ENCODE measurements around the gene HAGHL. TPM values are rescaled to one million over a fixed set of nuclear protein-coding genes. Genes with fewer than 3 reads are reported as not detected.
A peak's percentile ranks its signal among the peaks of the same experiment; 100 is the strongest.

HAGHL gene
- total RNA-seq, 1 donor from 2014 or later, result 1.0 TPM

DNA sequence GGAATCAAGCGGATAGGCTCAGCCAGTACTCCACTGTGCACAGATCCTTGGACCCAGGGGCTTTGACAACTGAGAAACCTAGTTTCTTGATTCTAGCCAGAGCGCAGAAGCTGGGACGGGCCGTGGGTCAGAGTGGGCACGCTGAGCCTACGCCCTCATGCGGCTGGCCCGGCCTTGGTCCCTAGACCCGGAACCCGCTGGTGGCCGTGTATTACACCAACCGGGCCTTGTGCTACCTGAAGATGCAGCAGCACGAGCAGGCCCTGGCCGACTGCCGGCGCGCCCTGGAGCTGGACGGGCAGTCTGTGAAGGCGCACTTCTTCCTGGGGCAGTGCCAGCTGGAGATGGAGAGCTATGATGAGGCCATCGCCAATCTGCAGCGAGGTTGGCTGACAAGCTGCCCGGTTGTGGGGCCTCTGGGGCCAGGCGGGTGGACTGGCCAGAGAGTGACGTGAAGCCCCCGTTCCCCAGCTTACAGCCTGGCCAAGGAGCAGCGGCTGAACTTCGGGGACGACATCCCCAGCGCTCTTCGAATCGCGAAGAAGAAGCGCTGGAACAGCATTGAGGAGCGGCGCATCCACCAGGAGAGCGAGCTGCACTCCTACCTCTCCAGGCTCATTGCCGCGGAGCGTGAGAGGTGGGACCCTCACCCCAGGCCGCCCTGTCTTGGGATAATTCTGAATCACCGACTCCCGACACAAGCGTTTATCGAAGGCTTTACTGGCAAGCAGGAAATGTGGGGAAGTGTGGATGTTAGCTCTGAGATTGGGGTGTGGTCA, 45.8 kb upstream of the HAGHL start:
- Mint-ChIP-seq H3K27me3 (ENCODE audit: insufficient read depth, low read depth) (peaks cover 8% of the 10 kb centered on the region), H3K9me3 (no peaks in the 10 kb centered on the region), H3K4me3 (peak overlapping the region; percentile 82), H3K27ac (no peak overlapping the region), H3K36me3 (peaks cover 3% of the 10 kb centered on the region), H3K4me1 (peaks cover 25% of the 10 kb centered on the region)
- Histone ChIP-seq H3K27me3 (peaks cover 3% of the 10 kb centered on the region), H3K36me3 (peaks cover 2% of the 10 kb centered on the region), H2AFZ (replicated peaks) (no peak overlapping the region), H3K9me3 (ENCODE audit: low read depth) (no peaks in the 10 kb centered on the region), H3K4me3 (peak overlapping the region; percentile 94), H3K79me2 (ENCODE audit: low read depth) (peaks cover 33% of the 10 kb centered on the region), H3K9ac (peak overlapping the region; percentile 75), H3K27ac (no peak overlapping the region), H4K20me1 (ENCODE audit: low read depth) (peaks cover 34% of the 10 kb centered on the region), H3K4me1 (peaks cover 14% of the 10 kb centered on the region), H3K4me2 (peak overlapping the region; percentile 100), H3F3A (ENCODE audit: low read depth) (peaks cover 60% of the 10 kb centered on the region)
- TF ChIP-seq, protein P1, sequence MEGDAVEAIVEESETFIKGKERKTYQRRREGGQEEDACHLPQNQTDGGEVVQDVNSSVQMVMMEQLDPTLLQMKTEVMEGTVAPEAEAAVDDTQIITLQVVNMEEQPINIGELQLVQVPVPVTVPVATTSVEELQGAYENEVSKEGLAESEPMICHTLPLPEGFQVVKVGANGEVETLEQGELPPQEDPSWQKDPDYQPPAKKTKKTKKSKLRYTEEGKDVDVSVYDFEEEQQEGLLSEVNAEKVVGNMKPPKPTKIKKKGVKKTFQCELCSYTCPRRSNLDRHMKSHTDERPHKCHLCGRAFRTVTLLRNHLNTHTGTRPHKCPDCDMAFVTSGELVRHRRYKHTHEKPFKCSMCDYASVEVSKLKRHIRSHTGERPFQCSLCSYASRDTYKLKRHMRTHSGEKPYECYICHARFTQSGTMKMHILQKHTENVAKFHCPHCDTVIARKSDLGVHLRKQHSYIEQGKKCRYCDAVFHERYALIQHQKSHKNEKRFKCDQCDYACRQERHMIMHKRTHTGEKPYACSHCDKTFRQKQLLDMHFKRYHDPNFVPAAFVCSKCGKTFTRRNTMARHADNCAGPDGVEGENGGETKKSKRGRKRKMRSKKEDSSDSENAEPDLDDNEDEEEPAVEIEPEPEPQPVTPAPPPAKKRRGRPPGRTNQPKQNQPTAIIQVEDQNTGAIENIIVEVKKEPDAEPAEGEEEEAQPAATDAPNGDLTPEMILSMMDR (IDR thresholded peaks at IDR 0.05), result peak; percentile 26
- no peak for TF ChIP-seq EZH2 (IDR thresholded peaks at IDR 0.05)
- peak; percentile 53 for DNase-seq (ENCODE audit: low spot score)

DNA sequence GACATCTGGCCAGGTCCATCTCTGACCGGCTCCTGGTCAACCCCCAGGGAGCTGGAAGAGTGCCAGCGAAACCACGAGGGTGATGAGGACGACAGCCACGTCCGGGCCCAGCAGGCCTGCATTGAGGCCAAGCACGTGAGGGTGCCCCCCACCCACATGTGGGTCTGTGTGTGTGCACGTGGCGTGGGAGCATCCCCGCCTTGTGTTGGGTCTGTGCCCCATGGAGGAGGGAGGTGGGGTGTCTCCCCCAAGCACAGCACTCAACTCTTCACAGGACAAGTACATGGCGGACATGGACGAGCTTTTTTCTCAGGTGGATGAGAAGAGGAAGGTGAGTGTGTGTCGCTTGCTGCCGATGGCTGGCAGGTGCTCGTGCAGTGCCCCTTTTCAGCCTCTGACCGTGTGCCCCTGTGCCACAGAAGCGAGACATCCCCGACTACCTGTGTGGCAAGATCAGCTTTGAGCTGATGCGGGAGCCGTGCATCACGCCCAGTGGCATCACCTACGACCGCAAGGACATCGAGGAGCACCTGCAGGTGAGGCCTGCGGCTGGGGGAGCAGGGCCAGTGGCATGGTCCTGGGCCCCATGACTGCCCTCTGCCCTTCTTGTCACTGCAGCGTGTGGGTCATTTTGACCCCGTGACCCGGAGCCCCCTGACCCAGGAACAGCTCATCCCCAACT, 45.0 kb upstream of the HAGHL start:
- Histone ChIP-seq H3K4me1 (peaks cover 14% of the 10 kb centered on the region), H3K27me3 (no peaks in the 10 kb centered on the region), H3F3A (ENCODE audit: low read depth) (peaks cover 58% of the 10 kb centered on the region), H3K79me2 (ENCODE audit: low read depth) (peaks cover 33% of the 10 kb centered on the region), H3K9me3 (ENCODE audit: low read depth) (no peaks in the 10 kb centered on the region), H4K20me1 (ENCODE audit: low read depth) (peaks cover 34% of the 10 kb centered on the region), H3K36me3 (peaks cover 2% of the 10 kb centered on the region), H3K9ac (no peak overlapping the region), H3K4me3 (peak overlapping the region; percentile 94), H3K4me2 (peak overlapping the region; percentile 100), H2AFZ (replicated peaks) (no peak overlapping the region), H3K27ac (no peak overlapping the region)
- H3K4me1 Mint-ChIP-seq, result peaks cover 25% of the 10 kb centered on the region
- DNase-seq (ENCODE audit: low spot score), result no peak
- TF ChIP-seq, protein P1 (IDR thresholded peaks at IDR 0.05), result no peak
- no peak for TF ChIP-seq EZH2phosphoT487 (IDR thresholded peaks at IDR 0.05)
- no peak for TF ChIP-seq EZH2 (IDR thresholded peaks at IDR 0.05)
- H3K27me3 Mint-ChIP-seq (ENCODE audit: insufficient read depth, low read depth), result peaks cover 8% of the 10 kb centered on the region
- H3K36me3 Mint-ChIP-seq, result peaks cover 3% of the 10 kb centered on the region
- H3K4me3 Mint-ChIP-seq, result peak overlapping the region; percentile 82
- no peak overlapping the region for H3K27ac Mint-ChIP-seq
- H3K9me3 Mint-ChIP-seq, result no peaks in the 10 kb centered on the region

DNA sequence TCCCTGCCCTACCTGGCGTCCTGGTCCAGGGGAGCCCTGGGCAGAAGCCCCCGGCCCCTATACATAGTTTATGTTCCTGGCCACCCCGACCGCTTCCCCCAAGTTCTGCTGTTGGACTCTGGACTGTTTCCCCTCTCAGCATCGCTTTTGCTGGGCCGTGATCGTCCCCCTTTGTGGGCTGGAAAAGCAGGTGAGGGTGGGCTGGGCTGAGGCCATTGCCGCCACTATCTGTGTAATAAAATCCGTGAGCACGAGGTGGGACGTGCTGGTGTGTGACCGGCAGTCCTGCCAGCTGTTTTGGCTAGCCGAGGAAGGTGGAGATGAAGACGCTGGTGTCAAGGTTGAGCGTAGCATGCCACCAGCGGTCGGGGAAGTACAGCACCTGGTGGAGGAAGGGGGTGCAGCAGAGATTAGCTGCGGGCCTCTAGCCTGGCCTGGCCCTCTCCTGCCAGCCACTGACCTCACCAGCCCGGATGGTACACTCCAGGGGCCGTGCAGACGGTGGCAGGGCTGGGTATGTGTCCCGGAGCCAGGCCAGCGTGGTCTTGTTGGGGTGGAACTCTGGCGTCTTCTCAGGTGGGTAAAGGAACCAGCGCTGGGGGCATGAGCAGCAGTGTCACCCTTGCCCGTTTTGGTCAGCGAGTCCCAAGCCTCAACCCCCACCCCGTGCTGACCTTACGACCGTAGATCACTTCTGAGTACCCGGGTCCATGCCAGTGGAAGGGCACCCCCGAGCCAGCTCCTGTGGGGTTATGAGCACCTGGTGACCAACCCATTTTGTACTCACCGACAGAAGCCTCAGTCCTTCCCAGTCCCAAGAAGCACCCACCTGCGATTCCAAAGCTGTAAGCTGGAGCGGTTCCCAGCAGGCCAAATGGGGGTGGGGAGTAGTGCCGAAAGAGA, 44.2 kb upstream of the HAGHL start:
- Mint-ChIP-seq H3K4me3 (peak overlapping the region; percentile 82), H3K36me3 (peaks cover 3% of the 10 kb centered on the region), H3K9me3 (no peaks in the 10 kb centered on the region), H3K27me3 (ENCODE audit: insufficient read depth, low read depth) (peaks cover 9% of the 10 kb centered on the region), H3K27ac (no peak overlapping the region), H3K4me1 (peaks cover 25% of the 10 kb centered on the region)
- peaks cover 2% of the 10 kb centered on the region for H3K36me3 ChIP-seq
- H3K9me3 ChIP-seq (ENCODE audit: low read depth), result no peaks in the 10 kb centered on the region
- peaks cover 34% of the 10 kb centered on the region for H4K20me1 ChIP-seq (ENCODE audit: low read depth)
- no peaks in the 10 kb centered on the region for H3K27me3 ChIP-seq
- no peak overlapping the region for H2AFZ ChIP-seq (replicated peaks)
- H3K4me3 ChIP-seq, result peak overlapping the region; percentile 55
- TF ChIP-seq, protein P1 (IDR thresholded peaks at IDR 0.05), result no peak
- TF ChIP-seq EZH2phosphoT487 (IDR thresholded peaks at IDR 0.05), result no peak
- no peak for TF ChIP-seq EZH2 (IDR thresholded peaks at IDR 0.05)
- peak overlapping the region; percentile 87 for H3K4me2 ChIP-seq
- peaks cover 14% of the 10 kb centered on the region for H3K4me1 ChIP-seq
- H3K27ac ChIP-seq, result no peak overlapping the region
- H3F3A ChIP-seq (ENCODE audit: low read depth), result peaks cover 58% of the 10 kb centered on the region
- DNase-seq (ENCODE audit: low spot score), result no peak
- no peak overlapping the region for H3K9ac ChIP-seq
- H3K79me2 ChIP-seq (ENCODE audit: low read depth), result peaks cover 33% of the 10 kb centered on the region
